HepG2 (cell line): Measurements from ENCODE around the gene DCST2. TPM values are rescaled to one million over a fixed set of nuclear protein-coding genes. Genes with fewer than 3 reads are reported as not detected.

ENCODE experiments used
- NFATC3 ChIP-seq: sonication (generic); formaldehyde crosslinking; IDR thresholded peaks from 2 replicates; pipeline ENCODE4 v1.5.1; 2020; ENCODE audit warnings: mild to moderate bottlenecking, missing genetic modification reagents
- NPAS2 ChIP-seq: sonication (generic); formaldehyde crosslinking; IDR thresholded peaks from 2 replicates; pipeline ENCODE4 v1.8.0; 2022; ENCODE audit warnings: mild to moderate bottlenecking, missing genetic modification reagents, borderline replicate concordance
- POLR2G ChIP-seq: fragments of 200-400 bp; formaldehyde crosslinking; IDR thresholded peaks from 2 replicates; pipeline ENCODE4 v1.6.1; 2018; ENCODE audit warnings: mild to moderate bottlenecking, low read depth, low read length, moderate library complexity
- SNAPC2 ChIP-seq: sonication (generic); formaldehyde crosslinking; IDR thresholded peaks from 2 replicates; pipeline ENCODE4 v1.8.1; 2022; ENCODE audit warnings: mild to moderate bottlenecking, missing genetic modification reagents
- ZBTB7A ChIP-seq: sonication (generic); formaldehyde crosslinking; IDR thresholded peaks from 2 replicates; pipeline ENCODE4 v1.8.0; 2022; ENCODE audit warnings: mild to moderate bottlenecking, missing genetic modification reagents
- ZNF619 ChIP-seq: sonication (generic); formaldehyde crosslinking; IDR thresholded peaks from 2 replicates; pipeline ENCODE4 v1.4.0; 2020; ENCODE audit warnings: mild to moderate bottlenecking, missing genetic modification reagents
- ZNF850 ChIP-seq: sonication (generic); formaldehyde crosslinking; conservative IDR thresholded peaks from 2 replicates; pipeline ENCODE4 v1.9.0; 2021; ENCODE audit warnings: mild to moderate bottlenecking, missing genetic modification reagents
- polyA plus RNA-seq, 8 experiments: library from polyadenylated mRNA; depleted of rRNA in 3 of 8; stranded (reverse) in 7 of 8; unstranded in 1 of 8; fragments of >200 nt; fragmentation: Illumina TruSeq in 4 of 8; extraction: Trizol in 4 of 8; gene quantifications; 2 replicates each; pipeline versions ENCODE4 v1.2.1 to v1.2.3, GENCODE V29; 2011 to 2016; ENCODE audit warnings: low read depth in 4 of 8, missing spikeins in 1 of 8, mixed read lengths in 1 of 8; ENCODE audit not compliant: insufficient read depth in 1 of 8
- total RNA-seq, 5 experiments: library from RNA; depleted of rRNA; stranded (reverse); fragments of >200 nt; fragmentation: Illumina TruSeq; extraction: Trizol; gene quantifications; 2 replicates each; pipeline ENCODE4 v1.2.3, GENCODE V29; 2016; ENCODE audit warnings: low read depth in 1 of 5
- TF ChIP-seq, protein P1 (sequence below): IDR thresholded peaks from 2 replicates; pipeline ENCODE4 v1.6.1; 2016; ENCODE audit warnings: low read depth, missing genetic modification reagents, missing compliant biosample characterization
- TF ChIP-seq, protein P2 (sequence below): sonication (generic); formaldehyde crosslinking; IDR thresholded peaks from 2 replicates; pipeline ENCODE4 v1.4.0; 2020; ENCODE audit warnings: missing genetic modification reagents, borderline replicate concordance
- TF ChIP-seq, protein P3 (sequence below): sonication (generic); formaldehyde crosslinking; conservative IDR thresholded peaks from 2 replicates; pipeline ENCODE4 v1.4.0; 2020; ENCODE audit warnings: missing genetic modification reagents

The DCST2 gene
- total and polyA plus RNA-seq, 2 of the 13 experiments (the other 11 are each of a cell fraction or from before 2014, with no cell fraction given) = 0.74 TPM; not detected in 1

DNA sequence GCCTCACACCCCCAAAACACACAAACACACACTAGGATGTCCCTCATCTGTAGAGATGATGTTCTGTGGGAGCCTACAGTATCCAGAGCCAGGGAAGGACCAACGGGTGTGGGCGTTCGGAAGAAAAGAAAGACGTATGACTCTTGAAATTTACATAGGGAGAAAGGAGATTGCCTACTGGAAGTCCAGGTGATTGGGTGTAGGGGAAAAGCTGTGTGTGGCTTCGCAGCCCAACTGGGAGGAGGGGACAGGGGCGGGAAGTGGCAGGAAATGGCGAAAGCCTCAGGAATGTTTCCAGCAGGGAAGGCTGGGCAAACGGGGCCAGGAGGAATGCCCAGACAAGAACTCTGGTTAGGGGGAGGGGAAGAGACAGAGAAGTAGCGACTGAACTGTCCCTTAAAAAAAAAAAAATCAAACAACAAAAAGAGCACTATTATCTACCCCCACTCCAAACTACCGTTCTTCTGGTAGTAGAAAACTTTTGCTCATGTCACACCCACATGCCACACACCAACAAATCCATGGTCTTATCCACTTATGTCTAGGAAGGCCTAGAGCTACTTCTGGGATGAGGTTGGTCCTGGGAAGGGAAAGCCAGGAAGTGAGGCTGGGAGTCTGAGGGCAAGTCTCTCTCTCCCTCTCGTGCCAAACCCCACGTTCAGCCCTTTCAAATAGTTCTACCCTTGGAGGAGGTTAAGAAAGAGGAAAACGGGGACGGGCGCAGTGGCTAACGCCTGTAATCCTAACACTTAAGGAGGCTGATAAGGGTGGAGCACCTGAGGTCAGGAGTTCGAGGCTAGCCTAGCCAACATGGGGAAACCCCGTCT is 60.9 kb downstream of the DCST2 start (continued):
- TF ChIP-seq, protein P1, sequence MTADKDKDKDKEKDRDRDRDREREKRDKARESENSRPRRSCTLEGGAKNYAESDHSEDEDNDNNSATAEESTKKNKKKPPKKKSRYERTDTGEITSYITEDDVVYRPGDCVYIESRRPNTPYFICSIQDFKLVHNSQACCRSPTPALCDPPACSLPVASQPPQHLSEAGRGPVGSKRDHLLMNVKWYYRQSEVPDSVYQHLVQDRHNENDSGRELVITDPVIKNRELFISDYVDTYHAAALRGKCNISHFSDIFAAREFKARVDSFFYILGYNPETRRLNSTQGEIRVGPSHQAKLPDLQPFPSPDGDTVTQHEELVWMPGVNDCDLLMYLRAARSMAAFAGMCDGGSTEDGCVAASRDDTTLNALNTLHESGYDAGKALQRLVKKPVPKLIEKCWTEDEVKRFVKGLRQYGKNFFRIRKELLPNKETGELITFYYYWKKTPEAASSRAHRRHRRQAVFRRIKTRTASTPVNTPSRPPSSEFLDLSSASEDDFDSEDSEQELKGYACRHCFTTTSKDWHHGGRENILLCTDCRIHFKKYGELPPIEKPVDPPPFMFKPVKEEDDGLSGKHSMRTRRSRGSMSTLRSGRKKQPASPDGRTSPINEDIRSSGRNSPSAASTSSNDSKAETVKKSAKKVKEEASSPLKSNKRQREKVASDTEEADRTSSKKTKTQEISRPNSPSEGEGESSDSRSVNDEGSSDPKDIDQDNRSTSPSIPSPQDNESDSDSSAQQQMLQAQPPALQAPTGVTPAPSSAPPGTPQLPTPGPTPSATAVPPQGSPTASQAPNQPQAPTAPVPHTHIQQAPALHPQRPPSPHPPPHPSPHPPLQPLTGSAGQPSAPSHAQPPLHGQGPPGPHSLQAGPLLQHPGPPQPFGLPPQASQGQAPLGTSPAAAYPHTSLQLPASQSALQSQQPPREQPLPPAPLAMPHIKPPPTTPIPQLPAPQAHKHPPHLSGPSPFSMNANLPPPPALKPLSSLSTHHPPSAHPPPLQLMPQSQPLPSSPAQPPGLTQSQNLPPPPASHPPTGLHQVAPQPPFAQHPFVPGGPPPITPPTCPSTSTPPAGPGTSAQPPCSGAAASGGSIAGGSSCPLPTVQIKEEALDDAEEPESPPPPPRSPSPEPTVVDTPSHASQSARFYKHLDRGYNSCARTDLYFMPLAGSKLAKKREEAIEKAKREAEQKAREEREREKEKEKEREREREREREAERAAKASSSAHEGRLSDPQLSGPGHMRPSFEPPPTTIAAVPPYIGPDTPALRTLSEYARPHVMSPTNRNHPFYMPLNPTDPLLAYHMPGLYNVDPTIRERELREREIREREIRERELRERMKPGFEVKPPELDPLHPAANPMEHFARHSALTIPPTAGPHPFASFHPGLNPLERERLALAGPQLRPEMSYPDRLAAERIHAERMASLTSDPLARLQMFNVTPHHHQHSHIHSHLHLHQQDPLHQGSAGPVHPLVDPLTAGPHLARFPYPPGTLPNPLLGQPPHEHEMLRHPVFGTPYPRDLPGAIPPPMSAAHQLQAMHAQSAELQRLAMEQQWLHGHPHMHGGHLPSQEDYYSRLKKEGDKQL (CRISPR knock-in tag) = peak; percentile 46; the same call in 1 of the 2 replicates
- TF ChIP-seq SNAPC2 (0 out of 2 replicates have a peak, but pooled peaks have one; percentile 29), NFATC3 (CRISPR knock-in tag) (no peak), ZNF850 (CRISPR knock-in tag) (no peak), ZNF619 (CRISPR knock-in tag) (no peak), ZBTB7A (CRISPR knock-in tag) (no peak), POLR2G (peak; percentile 76), NPAS2 (CRISPR knock-in tag) (no peak)
- TF ChIP-seq, protein P2, sequence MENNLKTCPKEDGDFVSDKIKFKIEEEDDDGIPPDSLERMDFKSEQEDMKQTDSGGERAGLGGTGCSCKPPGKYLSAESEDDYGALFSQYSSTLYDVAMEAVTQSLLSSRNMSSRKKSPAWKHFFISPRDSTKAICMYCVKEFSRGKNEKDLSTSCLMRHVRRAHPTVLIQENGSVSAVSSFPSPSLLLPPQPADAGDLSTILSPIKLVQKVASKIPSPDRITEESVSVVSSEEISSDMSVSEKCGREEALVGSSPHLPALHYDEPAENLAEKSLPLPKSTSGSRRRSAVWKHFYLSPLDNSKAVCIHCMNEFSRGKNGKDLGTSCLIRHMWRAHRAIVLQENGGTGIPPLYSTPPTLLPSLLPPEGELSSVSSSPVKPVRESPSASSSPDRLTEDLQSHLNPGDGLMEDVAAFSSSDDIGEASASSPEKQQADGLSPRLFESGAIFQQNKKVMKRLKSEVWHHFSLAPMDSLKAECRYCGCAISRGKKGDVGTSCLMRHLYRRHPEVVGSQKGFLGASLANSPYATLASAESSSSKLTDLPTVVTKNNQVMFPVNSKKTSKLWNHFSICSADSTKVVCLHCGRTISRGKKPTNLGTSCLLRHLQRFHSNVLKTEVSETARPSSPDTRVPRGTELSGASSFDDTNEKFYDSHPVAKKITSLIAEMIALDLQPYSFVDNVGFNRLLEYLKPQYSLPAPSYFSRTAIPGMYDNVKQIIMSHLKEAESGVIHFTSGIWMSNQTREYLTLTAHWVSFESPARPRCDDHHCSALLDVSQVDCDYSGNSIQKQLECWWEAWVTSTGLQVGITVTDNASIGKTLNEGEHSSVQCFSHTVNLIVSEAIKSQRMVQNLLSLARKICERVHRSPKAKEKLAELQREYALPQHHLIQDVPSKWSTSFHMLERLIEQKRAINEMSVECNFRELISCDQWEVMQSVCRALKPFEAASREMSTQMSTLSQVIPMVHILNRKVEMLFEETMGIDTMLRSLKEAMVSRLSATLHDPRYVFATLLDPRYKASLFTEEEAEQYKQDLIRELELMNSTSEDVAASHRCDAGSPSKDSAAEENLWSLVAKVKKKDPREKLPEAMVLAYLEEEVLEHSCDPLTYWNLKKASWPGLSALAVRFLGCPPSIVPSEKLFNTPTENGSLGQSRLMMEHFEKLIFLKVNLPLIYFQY (CRISPR knock-in tag) = no peak; the same call in 1 of the 2 replicates
- TF ChIP-seq, protein P3, sequence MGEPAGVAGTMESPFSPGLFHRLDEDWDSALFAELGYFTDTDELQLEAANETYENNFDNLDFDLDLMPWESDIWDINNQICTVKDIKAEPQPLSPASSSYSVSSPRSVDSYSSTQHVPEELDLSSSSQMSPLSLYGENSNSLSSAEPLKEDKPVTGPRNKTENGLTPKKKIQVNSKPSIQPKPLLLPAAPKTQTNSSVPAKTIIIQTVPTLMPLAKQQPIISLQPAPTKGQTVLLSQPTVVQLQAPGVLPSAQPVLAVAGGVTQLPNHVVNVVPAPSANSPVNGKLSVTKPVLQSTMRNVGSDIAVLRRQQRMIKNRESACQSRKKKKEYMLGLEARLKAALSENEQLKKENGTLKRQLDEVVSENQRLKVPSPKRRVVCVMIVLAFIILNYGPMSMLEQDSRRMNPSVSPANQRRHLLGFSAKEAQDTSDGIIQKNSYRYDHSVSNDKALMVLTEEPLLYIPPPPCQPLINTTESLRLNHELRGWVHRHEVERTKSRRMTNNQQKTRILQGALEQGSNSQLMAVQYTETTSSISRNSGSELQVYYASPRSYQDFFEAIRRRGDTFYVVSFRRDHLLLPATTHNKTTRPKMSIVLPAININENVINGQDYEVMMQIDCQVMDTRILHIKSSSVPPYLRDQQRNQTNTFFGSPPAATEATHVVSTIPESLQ (CRISPR knock-in tag) = no peak
